Measurements from ENCODE around the gene TP73. TPM values are rescaled to one million over a fixed set of nuclear protein-coding genes. Genes with fewer than 3 reads are reported as not detected.
"Not testable (repeated sequence)": the region's sequence is repeated elsewhere in the genome, so short reads cannot be mapped to it uniquely, and the experiment has no call there.

Gene TP73
- total and polyA plus RNA-seq, 7 donors: under 0.01 to 0.13 (median 0.01) TPM; not detected in 4

DNA sequence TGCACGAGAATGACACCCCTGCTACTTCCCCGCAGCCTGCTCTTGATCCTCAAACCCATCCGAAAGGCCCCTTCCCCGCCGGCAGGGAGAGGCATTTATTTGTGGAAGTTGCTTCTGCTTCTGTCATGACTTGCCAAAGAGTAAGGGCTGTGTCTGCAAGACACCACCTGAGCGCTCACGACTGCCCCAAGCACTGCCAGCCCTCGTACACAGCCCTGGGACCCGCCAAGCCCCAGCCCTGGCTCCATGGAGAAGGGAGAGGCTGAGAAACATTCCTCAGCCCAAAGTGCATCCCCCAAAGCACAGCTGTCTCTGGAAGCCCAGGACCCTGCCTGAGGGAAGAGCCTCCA lies 33.8 kb upstream of the TP73 start:
- peaks cover 5% of the 10 kb centered on the region for H3K4me1 ChIP-seq
- 72 to 80% (median 73%) methylated on average over 9 of the region's 9 CpGs for WGBS, 3 donors
- ATAC-seq (no peak), DNase-seq (no peak)
- intact Hi-C loops (cut with DNase I): loop anchor here (2.0 kb wide), 3 partner anchors 54 to 166 kb away; no protein-coding TSS in a partner anchor
- H3K9me3 ChIP-seq: no peaks in the 10 kb centered on the region
- no peaks in the 10 kb centered on the region for H3K27me3 ChIP-seq (ENCODE audit: insufficient read depth in 3 of 3, low read length in 2 of 3)
- no peak overlapping the region for H3K27ac ChIP-seq
- TF ChIP-seq, protein P1, sequence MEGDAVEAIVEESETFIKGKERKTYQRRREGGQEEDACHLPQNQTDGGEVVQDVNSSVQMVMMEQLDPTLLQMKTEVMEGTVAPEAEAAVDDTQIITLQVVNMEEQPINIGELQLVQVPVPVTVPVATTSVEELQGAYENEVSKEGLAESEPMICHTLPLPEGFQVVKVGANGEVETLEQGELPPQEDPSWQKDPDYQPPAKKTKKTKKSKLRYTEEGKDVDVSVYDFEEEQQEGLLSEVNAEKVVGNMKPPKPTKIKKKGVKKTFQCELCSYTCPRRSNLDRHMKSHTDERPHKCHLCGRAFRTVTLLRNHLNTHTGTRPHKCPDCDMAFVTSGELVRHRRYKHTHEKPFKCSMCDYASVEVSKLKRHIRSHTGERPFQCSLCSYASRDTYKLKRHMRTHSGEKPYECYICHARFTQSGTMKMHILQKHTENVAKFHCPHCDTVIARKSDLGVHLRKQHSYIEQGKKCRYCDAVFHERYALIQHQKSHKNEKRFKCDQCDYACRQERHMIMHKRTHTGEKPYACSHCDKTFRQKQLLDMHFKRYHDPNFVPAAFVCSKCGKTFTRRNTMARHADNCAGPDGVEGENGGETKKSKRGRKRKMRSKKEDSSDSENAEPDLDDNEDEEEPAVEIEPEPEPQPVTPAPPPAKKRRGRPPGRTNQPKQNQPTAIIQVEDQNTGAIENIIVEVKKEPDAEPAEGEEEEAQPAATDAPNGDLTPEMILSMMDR (IDR thresholded peaks at IDR 0.05): no peak
- H3K36me3 ChIP-seq (ENCODE audit: insufficient read depth in 1 of 2, low read depth in 1 of 2): no peaks in the 10 kb centered on the region
- no peak overlapping the region for H3K4me3 ChIP-seq

DNA sequence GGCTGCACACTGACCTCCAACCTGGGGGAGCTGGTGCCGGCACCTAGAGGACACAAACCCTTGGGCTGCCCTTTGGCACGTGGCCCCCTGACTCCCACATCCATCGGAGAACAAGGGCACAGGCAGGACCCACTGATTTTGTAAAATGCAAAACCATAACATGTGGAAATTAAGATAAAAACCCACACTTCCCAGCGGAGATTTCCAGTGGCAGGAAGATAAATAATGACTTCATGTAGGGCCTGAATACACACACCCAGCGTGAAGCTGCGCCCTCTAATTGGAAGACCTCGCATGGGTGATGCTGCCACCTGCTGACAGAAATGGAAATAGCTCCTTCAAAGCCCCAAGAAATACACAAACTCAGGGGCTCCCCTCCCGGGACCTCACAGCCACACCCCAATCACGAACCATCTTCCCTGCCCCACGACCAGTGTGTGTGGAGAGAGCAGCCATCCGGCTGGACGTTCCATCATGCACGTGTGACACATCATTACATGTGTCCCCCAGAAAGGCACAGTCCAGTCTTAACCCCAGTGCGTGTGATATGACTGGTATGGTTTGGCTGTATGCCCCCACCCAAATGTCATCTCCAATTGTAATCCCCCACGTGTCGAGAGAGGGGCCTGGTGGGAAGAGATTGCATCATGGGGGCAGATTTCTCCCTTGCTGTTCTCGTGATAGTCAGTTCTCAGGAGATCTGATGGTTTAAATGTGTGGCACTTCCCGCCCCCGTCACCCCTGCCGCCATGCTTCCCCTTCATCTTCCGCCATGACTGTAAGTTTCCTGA lies 33.2 kb upstream of the TP73 start:
- no peaks in the 10 kb centered on the region for H3K9me3 ChIP-seq
- H3K4me1 ChIP-seq: peaks cover 9% of the 10 kb centered on the region
- ATAC-seq (peak; percentile 74 to 87 (median 82)), DNase-seq (peak; percentile 50 to 76)
- no peak overlapping the region for H3K27ac ChIP-seq
- intact Hi-C loops (cut with DNase I): loop anchor here (1.0 to 2.0 kb wide), 5 partner anchors 54 to 166 kb away; no protein-coding TSS in a partner anchor
- no peaks in the 10 kb centered on the region for H3K27me3 ChIP-seq (ENCODE audit: insufficient read depth in 3 of 3, low read length in 2 of 3)
- TF ChIP-seq, protein P1 (IDR thresholded peaks at IDR 0.05): peak; percentile 89
- H3K36me3 ChIP-seq (ENCODE audit: insufficient read depth in 1 of 2, low read depth in 1 of 2): no peaks in the 10 kb centered on the region
- WGBS, 3 donors: 18 to 24% (median 21%) methylated on average over 18 to 21 of the region's 21 CpGs
- no peak overlapping the region for H3K4me3 ChIP-seq

DNA sequence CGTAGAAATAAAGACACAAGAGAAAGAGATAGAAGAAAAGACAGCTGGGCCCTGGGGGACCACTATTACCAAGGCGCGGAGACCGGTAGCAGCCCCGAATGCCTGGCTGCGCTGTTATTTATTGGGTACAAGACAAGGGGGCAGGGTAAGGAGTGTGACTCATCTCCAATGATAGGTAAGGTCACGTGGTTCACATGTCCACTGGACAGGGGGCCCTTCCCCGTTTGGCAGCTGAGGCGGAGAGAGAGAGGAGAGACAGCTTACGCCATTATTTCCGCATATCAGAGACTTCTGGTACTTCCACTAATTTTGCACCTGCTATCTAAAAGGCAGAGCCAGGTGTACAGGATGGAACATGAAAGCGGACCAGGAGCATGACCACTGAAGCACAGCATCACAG lies 31.6 kb upstream of the TP73 start:
- TF ChIP-seq, protein P1 (IDR thresholded peaks at IDR 0.05): no peak
- no peak for DNase-seq
- ATAC-seq: no peak
- intact Hi-C loops (cut with DNase I): no loop called here
- Histone ChIP-seq H3K36me3 (ENCODE audit: insufficient read depth in 1 of 2, low read depth in 1 of 2) (no peaks in the 10 kb centered on the region), H3K4me3 (no peak overlapping the region), H3K9me3 (no peaks in the 10 kb centered on the region), H3K4me1 (peaks cover 12% of the 10 kb centered on the region), H3K27ac (no peak overlapping the region), H3K27me3 (ENCODE audit: insufficient read depth in 3 of 3, low read length in 2 of 3) (no peaks in the 10 kb centered on the region)
- 77 to 81% (median 78%) methylated on average over 11 to 12 of the region's 12 CpGs for WGBS, 3 donors

DNA sequence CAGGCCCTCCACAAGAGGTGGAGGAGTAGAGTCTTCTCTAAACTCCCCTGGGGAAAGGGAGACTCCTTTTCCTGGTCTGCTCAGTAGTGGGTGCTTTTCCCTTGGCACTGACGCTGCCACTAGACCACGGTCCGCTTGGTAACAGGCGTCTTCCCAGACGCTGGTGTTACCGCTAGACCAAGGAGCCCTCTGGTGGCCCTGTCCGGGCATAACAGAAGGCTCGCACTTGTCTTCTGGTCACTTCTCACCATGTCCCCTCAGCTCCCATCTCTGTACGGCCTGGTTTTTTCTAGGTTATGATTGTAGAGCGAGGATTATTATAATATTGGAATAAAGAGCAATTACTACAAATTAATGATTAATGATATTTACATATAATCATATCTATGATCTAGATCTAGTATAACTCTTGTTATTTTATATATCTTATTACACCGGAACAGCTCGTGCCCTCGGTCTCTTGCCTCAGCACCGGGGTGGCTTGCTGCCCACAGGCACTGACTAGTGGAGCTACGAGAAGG lies 31.1 kb upstream of the TP73 start:
- DNase-seq: peak; percentile 47 to 71
- H3K4me3 ChIP-seq; H3K36me3 ChIP-seq (ENCODE audit: insufficient read depth in 1 of 2, low read depth in 1 of 2); intact Hi-C loops (cut with DNase I); H3K27me3 ChIP-seq (ENCODE audit: insufficient read depth in 3 of 3, low read length in 2 of 3); H3K9me3 ChIP-seq; H3K27ac ChIP-seq; ATAC-seq: not testable (repeated sequence)
- peaks cover 16% of the 10 kb centered on the region for H3K4me1 ChIP-seq
- 18 to 43% (median 22%) methylated on average over 8 to 15 of the region's 15 CpGs for WGBS, 3 donors
- TF ChIP-seq, protein P1 (IDR thresholded peaks at IDR 0.05): peak; percentile 61

DNA sequence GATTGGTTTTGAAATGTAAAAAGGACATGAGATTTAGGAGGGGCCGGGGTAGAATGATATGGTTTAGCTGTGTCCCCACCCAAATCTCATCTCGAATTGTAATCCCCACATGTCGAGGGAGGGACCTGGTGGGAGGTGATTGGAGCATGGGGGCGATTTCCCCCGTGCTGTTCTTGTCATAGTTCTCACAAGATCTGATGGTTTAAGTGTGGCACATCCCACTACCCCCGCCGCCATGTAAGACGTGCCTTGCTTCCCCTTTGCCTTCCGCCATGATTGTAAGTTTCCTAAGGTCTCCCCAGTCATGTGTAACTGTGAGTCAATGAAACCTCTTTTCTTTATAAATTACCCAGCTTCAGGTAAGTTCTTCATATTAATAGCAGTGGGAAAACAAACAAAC lies 30.2 kb upstream of the TP73 start:
- H3K27me3 ChIP-seq (ENCODE audit: insufficient read depth in 3 of 3, low read length in 2 of 3); intact Hi-C loops (cut with DNase I); H3K9me3 ChIP-seq; ATAC-seq; H3K4me3 ChIP-seq; DNase-seq; H3K27ac ChIP-seq: not testable (repeated sequence)
- H3K36me3 ChIP-seq (ENCODE audit: insufficient read depth in 1 of 2, low read depth in 1 of 2): peaks cover 0 to 11% of the 10 kb centered on the region in 2 donors
- H3K4me1 ChIP-seq: peaks cover 16% of the 10 kb centered on the region
- WGBS, 3 donors: 77 to 83% (median 82%) methylated on average over 9 of the region's 9 CpGs

Measured in psoas muscle (tissue), 8 donors.